GM12878 (cell line): ENCODE measurements around the gene P3R3URF. TPM values are rescaled to one million over a fixed set of nuclear protein-coding genes. Genes with fewer than 3 reads are reported as not detected.

Source experiments
- ATAC-seq: fragments of 200-7000 bp; cut with Tn5 transposase; 3 replicates; pipeline ENCODE4 v1.9.1; 2020; ENCODE audit warnings: mild to moderate bottlenecking, moderate library complexity
- BruUV-seq: library from RNA; stranded (reverse); fragments of 400-500 nt; replicated peaks from 2 replicates; lab custom pipeline; 2021; lab: Mats Ljungman, UMichigan
- CTCF ChIA-PET: fragments of 300-600 bp; sonication (Branson Sonifier 250); formaldehyde crosslinking; extraction: SDS; loops from one replicate; lab custom pipeline; 2021; ENCODE audit warnings: inconsistent platforms; lab: Yijun Ruan, JAX
- POLR2A ChIA-PET: fragments of 350-600 bp; formaldehyde crosslinking; extraction: SDS; loops from one replicate; lab custom pipeline; 2021; ENCODE audit warnings: inconsistent platforms; lab: Charles Lee
- RAD21 ChIA-PET: fragments of 300-600 bp; sonication (Branson Sonifier 250); formaldehyde crosslinking; loops from one replicate; lab custom pipeline; 2023; ENCODE audit warnings: antibody characterized with exemption; ENCODE audit not compliant: unreplicated experiment; lab: Charles Lee
- SMC1A ChIA-PET: fragments of 300-600 bp; sonication (Branson Sonifier 250); formaldehyde crosslinking; loops from one replicate; lab custom pipeline; 2023; ENCODE audit not compliant: unreplicated experiment, uncharacterized antibody; lab: Charles Lee
- DNase-seq: peaks from one replicate; pipeline ENCODE4 v3.0.0-alpha.2; 2011; ENCODE audit warnings: low read depth, low spot score
- FAIRE-seq: peaks from 3 replicates; lab custom pipeline; 2011; peaks lifted over from hg19 to GRCh38; lab: Jason Lieb, UNC
- H2AFZ ChIP-seq: 2 replicates; pipeline ENCODE4 v1.6.0; 2011; ENCODE audit warnings: low read depth, low read length, control low read depth; ENCODE audit not compliant: control insufficient read depth
- H3K27ac ChIP-seq: 2 replicates; pipeline ENCODE4 v1.5.1; 2011; ENCODE audit warnings: control low read depth; ENCODE audit not compliant: control insufficient read depth, insufficient read depth
- H3K27me3 ChIP-seq, 2 experiments: replicated peaks in 1 of 2; 2 replicates each; pipeline versions ENCODE4 v1.6.0 to v1.6.1; 2011; ENCODE audit warnings: low read length in 1 of 2; ENCODE audit not compliant: control insufficient read depth in 2 of 2, insufficient read depth in 2 of 2
- H3K36me3 ChIP-seq, 2 experiments: 2 replicates each; pipeline ENCODE4 v1.5.1; 2011; ENCODE audit warnings: low read length in 1 of 2; ENCODE audit not compliant: control insufficient read depth in 2 of 2, insufficient read depth in 2 of 2
- H3K4me1 ChIP-seq: 2 replicates; pipeline ENCODE4 v1.6.1; 2011; ENCODE audit warnings: mild to moderate bottlenecking, low read length, moderate library complexity, mixed read lengths; ENCODE audit not compliant: control insufficient read depth, insufficient read depth
- H3K4me2 ChIP-seq: 2 replicates; pipeline ENCODE4 v1.6.0; 2011; ENCODE audit warnings: control low read depth; ENCODE audit not compliant: control insufficient read depth, insufficient read depth
- H3K4me3 ChIP-seq: fragments of 200-600 bp; sonication (generic); 2 replicates; pipeline ENCODE4 v1.5.1; 2016
- H3K79me2 ChIP-seq: 2 replicates; pipeline ENCODE4 v1.6.0; 2011; ENCODE audit warnings: low read length; ENCODE audit not compliant: control insufficient read depth, insufficient read depth
- H3K9ac ChIP-seq: 2 replicates; pipeline ENCODE4 v1.8.0; 2011; ENCODE audit warnings: low read length, control low read depth, mixed read lengths; ENCODE audit not compliant: control insufficient read depth, insufficient read depth
- H3K9me3 ChIP-seq: replicated peaks from 3 replicates; pipeline ENCODE4 v1.5.1; 2011; ENCODE audit warnings: mild to moderate bottlenecking, low read length; ENCODE audit not compliant: control insufficient read depth, insufficient read depth
- H4K20me1 ChIP-seq: 2 replicates; pipeline ENCODE4 v1.6.0; 2011; ENCODE audit not compliant: control insufficient read depth, insufficient read depth
- ESRRA ChIP-seq: IDR thresholded peaks from 2 replicates; pipeline ENCODE4 v1.6.1; 2012; ENCODE audit warnings: mild to moderate bottlenecking, low read length, improper control_type of control experiment
- FOXK2 ChIP-seq: fragments of 450-650 bp; IDR thresholded peaks from 2 replicates; pipeline ENCODE4 v1.6.1; 2017; ENCODE audit warnings: mild to moderate bottlenecking, moderate library complexity
- GABPA ChIP-seq: IDR thresholded peaks from 2 replicates; pipeline ENCODE4 v1.6.1; 2014; ENCODE audit warnings: antibody characterized with exemption, low read depth, mild to moderate bottlenecking, inconsistent platforms
- KAT2A ChIP-seq: conservative IDR thresholded peaks from 2 replicates; pipeline ENCODE4 v1.6.1; 2011; ENCODE audit warnings: low read depth, low read length; ENCODE audit not compliant: control insufficient read depth
- KDM1A ChIP-seq: fragments of 200-600 bp; sonication (generic); IDR thresholded peaks from 2 replicates; pipeline ENCODE4 v1.6.1; 2016; ENCODE audit warnings: borderline replicate concordance
- MEF2A ChIP-seq: IDR thresholded peaks from 2 replicates; pipeline ENCODE4 v1.6.1; 2011; ENCODE audit warnings: low read depth, mild to moderate bottlenecking, low read length, moderate library complexity; ENCODE audit not compliant: insufficient read depth
- MTA3 ChIP-seq: IDR thresholded peaks from 2 replicates; pipeline ENCODE4 v1.6.1; 2012; ENCODE audit warnings: low read length, inconsistent platforms, borderline replicate concordance
- PAX8 ChIP-seq: fragments of 450-650 bp; IDR thresholded peaks from 2 replicates; pipeline ENCODE4 v1.6.1; 2017; ENCODE audit warnings: mild to moderate bottlenecking, moderate library complexity
- POLR2A ChIP-seq: IDR thresholded peaks from 2 replicates; pipeline ENCODE4 v1.6.1; 2011; ENCODE audit warnings: low read depth, mild to moderate bottlenecking, low read length
- RELA ChIP-seq: fragments of 450-650 bp; IDR thresholded peaks from 2 replicates; pipeline ENCODE4 v1.8.0; 2014; ENCODE audit warnings: borderline replicate concordance; ENCODE audit not compliant: partially characterized antibody
- TARDBP ChIP-seq: IDR thresholded peaks from 2 replicates; pipeline ENCODE4 v1.6.1; 2016; ENCODE audit warnings: borderline replicate concordance
- ZBED1 ChIP-seq: IDR thresholded peaks from 2 replicates; pipeline ENCODE4 v1.6.1; 2016; ENCODE audit warnings: borderline replicate concordance
- ZNF274 ChIP-seq: IDR thresholded peaks from one replicate; pipeline ENCODE4 v1.8.0; 2011; ENCODE audit not compliant: insufficient read length, insufficient read depth
- ZZZ3 ChIP-seq: IDR thresholded peaks from 2 replicates; pipeline ENCODE4 v1.6.1; 2011; ENCODE audit warnings: low read depth; ENCODE audit not compliant: control insufficient read depth, insufficient read length
- WGBS: methylation state at CpG from one replicate; pipeline ENCODE4 v1.1.6; 2016; ENCODE audit warnings: low lambda C conversion rate; ENCODE audit not compliant: insufficient replicate concordance, insufficient coverage; ENCODE audit errors: missing lambda C conversion rate; 5-methylcytosine and 5-hydroxymethylcytosine counted together
- in situ Hi-C: fragments of 300-500 bp; cut with MboI; formaldehyde crosslinking; loops from 9 replicates; pipeline ENCODE4 v1.14.3; 2018; ENCODE audit warnings: mixed read lengths
- intact Hi-C: fragments of 100-400 bp; cut with micrococcal nuclease; formaldehyde crosslinking; loops from one replicate; pipeline ENCODE4 v1.14.2; 2022; ENCODE audit not compliant: unreplicated experiment
- polyA plus RNA-seq, 11 experiments: library from polyadenylated mRNA; depleted of rRNA in 4 of 11; unstranded in 6 of 11; stranded (reverse) in 5 of 11; fragments of >200 nt; fragmentation: Nextera tagmentation in 4 of 11; fragmentation: Illumina TruSeq in 1 of 11; extraction: Ambion mirVana in 4 of 11; extraction: Trizol in 1 of 11; gene quantifications; 1 replicate in 1 of 11; 2 replicates in 10 of 11; pipeline versions ENCODE4 v1.2.1 to v1.2.3, GENCODE V29; 2011 to 2016; ENCODE audit warnings: inconsistent platforms in 2 of 11, missing spikeins in 2 of 11, low read depth in 1 of 11
- total RNA-seq, 4 experiments: library from RNA; depleted of rRNA in 3 of 4; stranded (reverse); fragments of >200 nt in 3 of 4; fragmentation: Illumina TruSeq in 1 of 4; extraction: Trizol in 1 of 4; gene quantifications; 2 replicates each; pipeline versions ENCODE4 v1.2.1 to v1.2.3, GENCODE V29; 2013 to 2021
- TF ChIP-seq, protein P1 (sequence below): fragments of 450-650 bp; formaldehyde crosslinking; IDR thresholded peaks from 2 replicates; pipeline ENCODE4 v1.4.0; 2020; ENCODE audit warnings: mild to moderate bottlenecking, moderate library complexity
- TF ChIP-seq, protein P2 (sequence below): fragments of 150-350 bp; IDR thresholded peaks from 2 replicates; pipeline ENCODE4 v1.6.1; 2014; ENCODE audit warnings: mild to moderate bottlenecking, low read depth, low read length

Gene P3R3URF
- total and polyA plus RNA-seq, 10 of the 15 experiments (the other 5 are each of a cell fraction or from before 2014, with no cell fraction given), result not detected

- SMC1A ChIA-PET, result interaction anchor here (0.5 to 1.4 kb wide), 3 partner anchors 17 to 351 kb away, joined by 3 to 4 read pairs (median 3); no protein-coding TSS in a partner anchor
- no TSS peak for BruUV-seq
Observed at GRCh38 chr1:46206399-46206798, 30.1 kb upstream of the P3R3URF start.

More at GRCh38 chr1:46206399-46206798, 30.1 kb upstream of the P3R3URF start:
- Histone ChIP-seq H2AFZ (no peak overlapping the region), H3K79me2 (no peaks in the 10 kb centered on the region), H3K9ac (no peak overlapping the region), H3K36me3 (no peaks in the 10 kb centered on the region), H3K4me1 (peaks cover 3% of the 10 kb centered on the region; the same call in 1 of the 2 replicates), H4K20me1 (no peaks in the 10 kb centered on the region), H3K9me3 (no peaks in the 10 kb centered on the region), H3K27ac (no peak overlapping the region), H3K4me2 (no peak overlapping the region), H3K27me3 (no peaks in the 10 kb centered on the region), H3K4me3 (no peak overlapping the region)
- RAD21 ChIA-PET, result no interaction called here
- POLR2A ChIA-PET, result no interaction called here
- no peak for TF ChIP-seq GABPA
- TF ChIP-seq KDM1A, result no peak
- TF ChIP-seq MTA3, result no peak
- no peak for TF ChIP-seq ZZZ3
- TF ChIP-seq FOXK2, result no peak
- TF ChIP-seq, protein P1, sequence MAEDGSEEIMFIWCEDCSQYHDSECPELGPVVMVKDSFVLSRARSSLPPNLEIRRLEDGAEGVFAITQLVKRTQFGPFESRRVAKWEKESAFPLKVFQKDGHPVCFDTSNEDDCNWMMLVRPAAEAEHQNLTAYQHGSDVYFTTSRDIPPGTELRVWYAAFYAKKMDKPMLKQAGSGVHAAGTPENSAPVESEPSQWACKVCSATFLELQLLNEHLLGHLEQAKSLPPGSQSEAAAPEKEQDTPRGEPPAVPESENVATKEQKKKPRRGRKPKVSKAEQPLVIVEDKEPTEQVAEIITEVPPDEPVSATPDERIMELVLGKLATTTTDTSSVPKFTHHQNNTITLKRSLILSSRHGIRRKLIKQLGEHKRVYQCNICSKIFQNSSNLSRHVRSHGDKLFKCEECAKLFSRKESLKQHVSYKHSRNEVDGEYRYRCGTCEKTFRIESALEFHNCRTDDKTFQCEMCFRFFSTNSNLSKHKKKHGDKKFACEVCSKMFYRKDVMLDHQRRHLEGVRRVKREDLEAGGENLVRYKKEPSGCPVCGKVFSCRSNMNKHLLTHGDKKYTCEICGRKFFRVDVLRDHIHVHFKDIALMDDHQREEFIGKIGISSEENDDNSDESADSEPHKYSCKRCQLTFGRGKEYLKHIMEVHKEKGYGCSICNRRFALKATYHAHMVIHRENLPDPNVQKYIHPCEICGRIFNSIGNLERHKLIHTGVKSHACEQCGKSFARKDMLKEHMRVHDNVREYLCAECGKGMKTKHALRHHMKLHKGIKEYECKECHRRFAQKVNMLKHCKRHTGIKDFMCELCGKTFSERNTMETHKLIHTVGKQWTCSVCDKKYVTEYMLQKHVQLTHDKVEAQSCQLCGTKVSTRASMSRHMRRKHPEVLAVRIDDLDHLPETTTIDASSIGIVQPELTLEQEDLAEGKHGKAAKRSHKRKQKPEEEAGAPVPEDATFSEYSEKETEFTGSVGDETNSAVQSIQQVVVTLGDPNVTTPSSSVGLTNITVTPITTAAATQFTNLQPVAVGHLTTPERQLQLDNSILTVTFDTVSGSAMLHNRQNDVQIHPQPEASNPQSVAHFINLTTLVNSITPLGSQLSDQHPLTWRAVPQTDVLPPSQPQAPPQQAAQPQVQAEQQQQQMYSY (CRISPR knock-in tag), result no peak
- TF ChIP-seq PAX8, result no peak
- TF ChIP-seq, protein P2, sequence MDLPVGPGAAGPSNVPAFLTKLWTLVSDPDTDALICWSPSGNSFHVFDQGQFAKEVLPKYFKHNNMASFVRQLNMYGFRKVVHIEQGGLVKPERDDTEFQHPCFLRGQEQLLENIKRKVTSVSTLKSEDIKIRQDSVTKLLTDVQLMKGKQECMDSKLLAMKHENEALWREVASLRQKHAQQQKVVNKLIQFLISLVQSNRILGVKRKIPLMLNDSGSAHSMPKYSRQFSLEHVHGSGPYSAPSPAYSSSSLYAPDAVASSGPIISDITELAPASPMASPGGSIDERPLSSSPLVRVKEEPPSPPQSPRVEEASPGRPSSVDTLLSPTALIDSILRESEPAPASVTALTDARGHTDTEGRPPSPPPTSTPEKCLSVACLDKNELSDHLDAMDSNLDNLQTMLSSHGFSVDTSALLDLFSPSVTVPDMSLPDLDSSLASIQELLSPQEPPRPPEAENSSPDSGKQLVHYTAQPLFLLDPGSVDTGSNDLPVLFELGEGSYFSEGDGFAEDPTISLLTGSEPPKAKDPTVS, result no peak
- TF ChIP-seq POLR2A, result no peak
- no peak for TF ChIP-seq ZBED1
- TF ChIP-seq ESRRA, result no peak
- no peak for TF ChIP-seq TARDBP
- no peak for TF ChIP-seq ZNF274
- TF ChIP-seq MEF2A, result no peak
- TF ChIP-seq RELA, result no peak
- TF ChIP-seq KAT2A, result no peak
- 38% methylated on average over 2 of the region's 2 CpGs for WGBS
- intact Hi-C loops, result no loop called here
- no peak for ATAC-seq
- in situ Hi-C loops, result no loop called here
- DNase-seq, result no peak
- CTCF ChIA-PET, result interaction anchor here (4.4 kb wide), 1 partner anchor 18 kb away, joined by 23 read pairs; no protein-coding TSS in a partner anchor
- FAIRE-seq, result no peak
